Heart left ventricle (tissue), 13 donors: ENCODE data around the gene C16orf86.

Source experiments
- CTCF ChIP-seq, 12 donors: fragments of 200-600 bp; sonication (generic) in 4 of 12; IDR thresholded peaks; one replicate each; pipeline versions ENCODE4 v1.5.0 to v1.8.0; 2018 to 2022; ENCODE audit warnings: antibody characterized with exemption in 12 of 12, mild to moderate bottlenecking in 5 of 12
- POLR2A ChIP-seq, 2 donors: fragments of 450-650 bp; IDR thresholded peaks; one replicate each; pipeline ENCODE4 v1.6.1; 2017; ENCODE audit warnings: antibody characterized with exemption in 2 of 2, mild to moderate bottlenecking in 2 of 2, moderate library complexity in 2 of 2
- donor health status: ischemic (EF 13 %, LVEDD 7.1; RV severe dilation, severe dysfunction).
- donor health status: DM: no; HTN: yes; CAD: no.
- donor health status: DM: no; HTN: no; CAD: no.
- donor health status: ischemic (EF 25% LVEDD 6.9; RV normal size, moderate dysfunction).
- donor health status: ischemic (EF 25% LVEDD 5.7; RV mildly dilated, moderate dysfunction).
- donor health status: ischemic (EF 35%, LVEDD 5.7; RV mildly dilated, moderate dysfunction).
- donor health status: nonischemic (EF 11% LVEDD 7.7; RV severe dilation, severe dysfunction).
- donor health status: DM: yes; HTN: yes; CAD: no.
- donor health status: PGD.
- donor health status: ischemic (EF 29% LVEDD 5.4; RV normal size, mild dysfunction).
- donor health status: nonischemic (EF 23%, LVEDD 6.1; RV moderate dilation, normal function).

DNA sequence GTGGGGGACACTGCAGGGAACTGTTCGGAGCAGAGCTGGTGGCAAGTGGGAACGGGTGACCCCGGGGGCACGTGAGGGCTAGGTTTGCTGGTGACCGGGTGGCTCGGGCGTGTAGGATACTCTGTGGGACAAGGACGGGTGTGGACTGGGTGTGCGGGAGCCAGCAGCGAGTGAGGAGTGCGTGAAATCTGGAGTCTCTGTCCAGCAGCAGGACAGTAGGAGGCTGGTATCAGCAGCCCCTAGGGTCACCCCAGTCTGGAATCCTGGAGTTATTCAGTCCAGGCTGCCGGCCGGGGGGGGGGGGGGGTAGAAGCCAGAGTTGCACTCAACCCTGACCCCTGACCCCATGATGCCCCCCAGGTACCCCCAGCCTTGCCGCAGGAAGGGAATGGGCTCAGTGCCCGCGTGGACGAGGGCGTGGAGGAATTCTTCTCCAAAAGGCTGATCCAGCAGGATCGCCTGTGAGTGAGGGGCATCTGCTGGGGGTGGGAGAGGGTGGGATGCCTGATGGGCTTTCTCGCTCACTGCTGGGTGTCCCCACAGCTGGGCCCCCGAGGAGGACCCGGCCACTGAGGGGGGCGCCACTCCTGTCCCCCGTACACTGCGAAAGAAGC lies 12.7 kb upstream of the C16orf86 start:
- TF ChIP-seq CTCF (IDR thresholded peaks at IDR 0.05) = no peak
- no peak for TF ChIP-seq POLR2A (IDR thresholded peaks at IDR 0.05)
